ENCODE measurements around the gene FOXP1. TPM values are rescaled to one million over a fixed set of nuclear protein-coding genes. Genes with fewer than 3 reads are reported as not detected.

FOXP1 gene
- total RNA-seq, 1 donor from 2014 or later = 41.2 TPM

DNA sequence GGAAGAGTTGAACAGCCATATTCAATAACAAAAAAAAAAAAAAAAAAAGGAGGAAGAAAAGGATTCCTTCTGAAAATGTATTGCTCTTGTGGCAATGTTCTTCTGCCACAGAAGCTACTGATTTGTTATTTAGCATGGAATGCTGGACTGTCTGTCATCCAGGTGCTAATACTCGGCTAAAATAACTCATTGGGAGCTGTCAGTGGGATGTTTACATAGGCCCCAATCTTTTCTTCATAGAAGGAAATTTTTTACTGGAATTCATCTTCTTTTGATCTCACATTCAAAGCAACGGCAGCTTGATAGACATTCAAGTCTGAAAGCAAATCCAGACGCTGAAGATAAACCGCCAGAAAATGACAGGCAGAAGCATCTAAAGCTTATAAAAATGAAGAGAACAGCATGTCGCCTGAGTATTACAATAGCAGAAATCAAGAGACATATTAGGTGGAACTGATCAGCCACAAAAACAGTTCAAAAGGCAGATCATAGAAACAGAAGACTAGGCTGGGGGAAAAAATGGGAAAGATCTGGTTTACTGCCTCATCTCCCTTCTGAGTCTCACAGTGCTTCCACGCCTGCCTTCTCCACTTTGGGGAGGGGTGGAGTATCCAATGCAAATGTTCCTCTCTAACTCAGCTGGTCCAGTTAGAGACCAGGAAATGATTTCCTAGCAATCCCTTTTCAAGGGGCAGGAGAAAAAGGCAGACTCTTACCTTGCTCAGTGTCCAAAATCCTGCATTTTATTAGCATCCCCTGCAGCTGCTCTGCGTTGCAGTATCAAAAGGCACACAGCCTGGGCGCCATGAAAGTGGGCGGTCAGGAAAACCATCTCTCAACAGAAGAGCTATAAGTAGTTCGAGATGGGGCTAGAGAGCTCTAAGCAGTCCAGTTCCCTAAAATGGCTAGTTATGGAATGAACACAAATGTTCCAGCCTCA is 451.9 kb downstream of the FOXP1 start:
- H3K27me3 ChIP-seq (ENCODE audit: low read depth) = no peaks in the 10 kb centered on the region
- peak overlapping the region; percentile 90 for H3K27ac ChIP-seq (replicated peaks)
- peak overlapping the region; percentile 67 for H3K4me3 ChIP-seq
- TF ChIP-seq, protein P1, sequence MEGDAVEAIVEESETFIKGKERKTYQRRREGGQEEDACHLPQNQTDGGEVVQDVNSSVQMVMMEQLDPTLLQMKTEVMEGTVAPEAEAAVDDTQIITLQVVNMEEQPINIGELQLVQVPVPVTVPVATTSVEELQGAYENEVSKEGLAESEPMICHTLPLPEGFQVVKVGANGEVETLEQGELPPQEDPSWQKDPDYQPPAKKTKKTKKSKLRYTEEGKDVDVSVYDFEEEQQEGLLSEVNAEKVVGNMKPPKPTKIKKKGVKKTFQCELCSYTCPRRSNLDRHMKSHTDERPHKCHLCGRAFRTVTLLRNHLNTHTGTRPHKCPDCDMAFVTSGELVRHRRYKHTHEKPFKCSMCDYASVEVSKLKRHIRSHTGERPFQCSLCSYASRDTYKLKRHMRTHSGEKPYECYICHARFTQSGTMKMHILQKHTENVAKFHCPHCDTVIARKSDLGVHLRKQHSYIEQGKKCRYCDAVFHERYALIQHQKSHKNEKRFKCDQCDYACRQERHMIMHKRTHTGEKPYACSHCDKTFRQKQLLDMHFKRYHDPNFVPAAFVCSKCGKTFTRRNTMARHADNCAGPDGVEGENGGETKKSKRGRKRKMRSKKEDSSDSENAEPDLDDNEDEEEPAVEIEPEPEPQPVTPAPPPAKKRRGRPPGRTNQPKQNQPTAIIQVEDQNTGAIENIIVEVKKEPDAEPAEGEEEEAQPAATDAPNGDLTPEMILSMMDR (IDR thresholded peaks at IDR 0.05; ENCODE audit: borderline replicate concordance) = no peak
- H3K4me1 ChIP-seq = peaks cover 83% of the 10 kb centered on the region
- no peaks in the 10 kb centered on the region for H3K36me3 ChIP-seq
- no peak for DNase-seq
- H3K9me3 ChIP-seq (replicated peaks) = no peaks in the 10 kb centered on the region
- intact Hi-C loops (cut with micrococcal nuclease) = no loop called here

DNA sequence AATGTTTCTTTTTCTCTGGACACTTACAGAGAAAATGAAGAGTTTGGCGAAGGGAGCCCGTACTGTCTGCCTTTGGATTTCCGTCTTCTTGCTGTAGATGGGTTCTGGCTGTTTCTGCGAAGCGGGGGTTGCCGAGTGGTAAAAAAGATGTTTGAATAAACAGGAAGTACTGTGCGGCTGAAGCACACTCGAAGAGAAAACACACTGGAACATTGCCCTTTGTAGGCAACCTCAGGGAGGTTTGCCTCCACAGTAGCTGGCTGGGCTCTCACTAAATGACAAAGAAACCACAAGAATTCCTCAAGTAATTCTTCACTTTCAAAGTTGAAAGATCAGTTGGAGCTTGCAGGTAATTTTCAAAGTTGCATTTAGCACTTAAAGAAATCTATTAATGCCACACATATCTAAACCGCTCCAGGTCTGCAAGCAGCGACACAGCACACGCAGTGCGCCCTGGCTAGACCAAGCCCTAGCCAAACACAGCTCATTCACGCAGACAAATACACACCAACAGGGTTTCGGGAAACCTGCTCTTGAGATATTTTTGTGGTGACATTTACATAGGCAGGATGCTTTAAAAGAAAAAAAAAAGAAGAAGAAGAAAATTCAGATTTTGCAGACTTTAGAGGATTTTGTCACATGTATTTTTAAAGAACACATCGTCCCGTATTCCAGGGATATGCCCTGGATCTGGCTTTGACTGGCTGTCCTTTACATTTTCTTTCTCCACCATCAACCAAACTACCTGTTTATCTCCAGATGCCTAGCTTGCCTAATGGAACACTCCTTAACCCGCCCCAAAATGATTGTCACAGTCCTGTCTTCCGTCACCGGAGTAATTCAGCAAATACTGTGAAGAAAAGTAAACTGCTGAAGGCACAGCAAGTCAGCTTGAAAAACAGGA is 452.8 kb downstream of the FOXP1 start:
- TF ChIP-seq, protein P1 (IDR thresholded peaks at IDR 0.05; ENCODE audit: borderline replicate concordance) = no peak
- Histone ChIP-seq H3K27ac (replicated peaks) (peak overlapping the region; percentile 90), H3K9me3 (replicated peaks) (no peaks in the 10 kb centered on the region), H3K4me3 (peak overlapping the region; percentile 67), H3K36me3 (no peaks in the 10 kb centered on the region), H3K4me1 (peaks cover 88% of the 10 kb centered on the region), H3K27me3 (ENCODE audit: low read depth) (no peaks in the 10 kb centered on the region)
- intact Hi-C loops (cut with micrococcal nuclease) = no loop called here
- DNase-seq = peak; percentile 51

DNA sequence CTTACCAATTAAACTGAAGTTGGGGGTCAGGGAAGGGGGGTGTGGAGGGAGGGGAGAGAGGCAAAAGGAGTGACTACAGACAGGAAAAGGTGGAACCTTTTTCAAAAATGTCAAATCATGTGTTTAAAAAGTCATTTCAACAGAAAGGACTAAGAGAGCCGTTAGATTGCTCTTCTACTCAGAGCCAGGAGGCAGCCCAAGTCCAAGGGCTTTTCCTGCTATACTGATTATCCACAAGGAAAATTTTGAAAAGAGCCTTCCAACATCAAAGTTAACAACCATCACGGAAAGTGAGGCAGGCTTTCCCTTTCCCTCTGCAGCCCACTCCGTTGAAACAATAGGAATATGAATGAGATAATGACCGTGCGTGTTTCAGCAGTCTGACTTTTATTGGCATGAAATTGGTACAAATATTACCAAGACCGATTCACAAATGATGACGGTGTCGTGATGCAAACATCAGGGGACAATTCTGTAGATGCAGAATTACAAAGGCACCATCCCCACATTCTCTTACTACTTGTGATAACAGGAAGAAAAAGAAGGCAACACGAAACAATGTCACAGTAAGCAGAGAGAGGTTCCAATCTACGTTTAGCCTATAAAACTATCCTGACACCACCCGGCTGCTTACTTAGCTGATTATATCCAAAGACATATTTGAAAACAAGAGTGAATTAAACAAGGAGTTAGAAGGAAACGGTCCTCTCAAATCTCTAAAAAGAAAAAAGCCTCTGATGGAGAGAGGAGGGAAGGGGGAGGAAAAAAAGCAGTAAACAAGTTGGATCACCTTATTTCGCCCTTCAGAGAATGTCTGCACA is 453.7 kb downstream of the FOXP1 start:
- peak overlapping the region; percentile 90 for H3K27ac ChIP-seq (replicated peaks)
- H3K4me1 ChIP-seq = peaks cover 88% of the 10 kb centered on the region
- no peak for DNase-seq
- TF ChIP-seq, protein P1 (IDR thresholded peaks at IDR 0.05; ENCODE audit: borderline replicate concordance) = no peak
- no peaks in the 10 kb centered on the region for H3K36me3 ChIP-seq
- H3K27me3 ChIP-seq (ENCODE audit: low read depth) = no peaks in the 10 kb centered on the region
- H3K9me3 ChIP-seq (replicated peaks) = no peaks in the 10 kb centered on the region
- peak overlapping the region; percentile 67 for H3K4me3 ChIP-seq
- intact Hi-C loops (cut with micrococcal nuclease) = loop anchor here (10.0 kb wide), 1 partner anchor 65 kb away; no protein-coding TSS in a partner anchor

DNA sequence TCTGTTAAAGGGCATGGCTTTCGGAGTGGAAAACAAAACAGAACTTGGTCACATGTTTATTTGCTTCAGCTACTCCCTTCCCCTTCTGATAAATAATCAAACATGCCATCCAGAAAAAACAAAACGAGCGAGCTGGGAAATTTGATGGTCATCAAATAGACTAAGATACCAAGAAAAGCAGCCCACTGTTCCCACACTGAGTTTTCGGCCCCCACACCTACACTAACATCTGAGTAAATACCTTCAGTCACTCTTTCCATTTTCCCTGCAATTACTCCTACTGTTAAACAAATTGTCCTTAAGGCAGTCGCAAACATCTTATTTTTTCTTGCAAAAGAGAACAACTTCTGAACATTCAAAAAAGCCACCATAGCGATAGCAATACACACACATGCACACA is 454.6 kb downstream of the FOXP1 start:
- no peak for DNase-seq
- Histone ChIP-seq H3K4me1 (peaks cover 88% of the 10 kb centered on the region), H3K4me3 (peak overlapping the region; percentile 67), H3K36me3 (no peaks in the 10 kb centered on the region), H3K9me3 (replicated peaks) (no peaks in the 10 kb centered on the region), H3K27ac (replicated peaks) (peak overlapping the region; percentile 90), H3K27me3 (ENCODE audit: low read depth) (no peaks in the 10 kb centered on the region)
- intact Hi-C loops (cut with micrococcal nuclease) = loop anchor here (10.0 kb wide), 1 partner anchor 64 kb away; no protein-coding TSS in a partner anchor
- TF ChIP-seq, protein P1 (IDR thresholded peaks at IDR 0.05; ENCODE audit: borderline replicate concordance) = no peak
